ENCODE results near the gene NINL. TPM values are rescaled to one million over a fixed set of nuclear protein-coding genes. Genes with fewer than 3 reads are reported as not detected.
"Not testable (repeated sequence)": the region's sequence is repeated elsewhere in the genome, so short reads cannot be mapped to it uniquely, and the experiment has no call there.

Gene NINL
- total RNA-seq, 2 experiments from 2014 or later: 1.5 to 1.6 TPM

GRCh38 chr20:25508083-25508770, 77.1 kb downstream of the NINL start:
- ChIA-PET POLR2A (no interaction called here), CTCF (interaction anchor here (0.5 kb wide), 1 partner anchor 123 kb away, joined by 3 read pairs; no protein-coding TSS in a partner anchor)

GRCh38 chr20:25507385-25508082, 77.8 kb downstream of the NINL start:
- ChIA-PET POLR2A (no interaction called here), CTCF (no interaction called here)

GRCh38 chr20:25504366-25505135, 80.8 kb downstream of the NINL start:
- CTCF ChIA-PET: no interaction called here
- POLR2A ChIA-PET: no interaction called here

GRCh38 chr20:25503936-25504335, 81.4 kb downstream of the NINL start:
- ChIA-PET POLR2A (no interaction called here), CTCF (no interaction called here)

GRCh38 chr20:25503051-25503639, 82.2 kb downstream of the NINL start:
- CTCF ChIA-PET, POLR2A ChIA-PET: not testable (repeated sequence)

GRCh38 chr20:25500880-25501351, 84.4 kb downstream of the NINL start:
- ChIA-PET POLR2A (no interaction called here), CTCF (no interaction called here)

GRCh38 chr20:25499855-25500434, 85.4 kb downstream of the NINL start:
- ChIA-PET CTCF (no interaction called here), POLR2A (no interaction called here)

- POLR2A ChIA-PET: no interaction called here
- CTCF ChIA-PET: no interaction called here
Observed at GRCh38 chr20:25499031-25499430, 86.3 kb downstream of the NINL start.

- POLR2A ChIA-PET: no interaction called here
- CTCF ChIA-PET: no interaction called here
Observed at GRCh38 chr20:25498280-25498606, 87.1 kb downstream of the NINL start.

- ChIA-PET CTCF (no interaction called here), POLR2A (no interaction called here)
Observed at GRCh38 chr20:25497586-25498279, 87.6 kb downstream of the NINL start.

- POLR2A ChIA-PET: no interaction called here
Observed at GRCh38 chr20:25496968-25497401, 88.3 kb downstream of the NINL start.

GRCh38 chr20:25496165-25496967, 89.0 kb downstream of the NINL start:
- CTCF ChIA-PET: no interaction called here
- POLR2A ChIA-PET: no interaction called here

More at GRCh38 chr20:25496968-25497401, 88.3 kb downstream of the NINL start:
- CTCF ChIA-PET: no interaction called here

- CTCF ChIA-PET: no interaction called here
Observed at GRCh38 chr20:25495189-25495824, 90.0 kb downstream of the NINL start.

GRCh38 chr20:25494506-25495188, 90.7 kb downstream of the NINL start:
- POLR2A ChIA-PET: no interaction called here

More at GRCh38 chr20:25495189-25495824, 90.0 kb downstream of the NINL start:
- POLR2A ChIA-PET: no interaction called here

GRCh38 chr20:25493748-25494505, 91.4 kb downstream of the NINL start:
- CTCF ChIA-PET: no interaction called here
- POLR2A ChIA-PET: no interaction called here

More at GRCh38 chr20:25494506-25495188, 90.7 kb downstream of the NINL start:
- CTCF ChIA-PET: no interaction called here

- POLR2A ChIA-PET: no interaction called here
- CTCF ChIA-PET: no interaction called here
Observed at GRCh38 chr20:25493137-25493536, 92.2 kb downstream of the NINL start.

- POLR2A ChIA-PET: no interaction called here
- CTCF ChIA-PET: no interaction called here
Observed at GRCh38 chr20:25491446-25492038, 93.8 kb downstream of the NINL start.

Measured in activated CD8-positive, alpha-beta memory T cell treated with anti-CD3 and anti-CD28 coated beads for 36 hours (primary cell).